K562 (cell line): ENCODE data around the gene MFAP2. TPM values are rescaled to one million over a fixed set of nuclear protein-coding genes. Genes with fewer than 3 reads are reported as not detected.
"Not testable (repeated sequence)": the region's sequence is repeated elsewhere in the genome, so short reads cannot be mapped to it uniquely, and the experiment has no call there.

Experiments
- ATAC-seq: fragments of 200-7000 bp; cut with Tn5 transposase; 3 replicates; pipeline ENCODE4 v1.9.1; 2020; ENCODE audit warnings: moderate library complexity
- BruUV-seq: library from RNA; stranded (reverse); fragments of 400-500 nt; replicated peaks from 2 replicates; lab custom pipeline; 2021; lab: Mats Ljungman, UMichigan
- CTCF ChIA-PET: fragments of 300-600 bp; formaldehyde crosslinking; extraction: SDS; loops from one replicate; lab custom pipeline; 2021; ENCODE audit warnings: low intra/inter-chr PET ratio; lab: Yijun Ruan, JAX
- POLR2A ChIA-PET: fragments of 300-600, 350-650 bp; sonication (Branson Sonifier 250); formaldehyde crosslinking; extraction: SDS; loops from one replicate; lab custom pipeline; 2021; ENCODE audit warnings: antibody characterized with exemption, inconsistent platforms; lab: Yijun Ruan, JAX
- DNase-seq, 4 experiments: peaks; one replicate each; pipeline versions ENCODE4 v3.0.0 to v3.0.0-alpha.2; 2011 to 2018; ENCODE audit warnings: low spot score in 3 of 4, mixed read lengths in 3 of 4; ENCODE audit errors: extremely low read depth in 1 of 4
- FAIRE-seq: peaks from 2 replicates; lab custom pipeline; 2011; peaks lifted over from hg19 to GRCh38; lab: Jason Lieb, UNC
- H2AFZ ChIP-seq: 2 replicates; pipeline ENCODE4 v1.6.0; 2011; ENCODE audit warnings: low read depth, low read length, control low read depth, inconsistent platforms
- H3K27ac ChIP-seq: fragments of 200-600 bp; 3 replicates; pipeline ENCODE4 v1.8.0; 2011; ENCODE audit warnings: low read depth, mild to moderate bottlenecking, control low read depth, inconsistent platforms, low read length, moderate library complexity, mixed read lengths; ENCODE audit errors: extremely low read depth
- H3K27me3 ChIP-seq, 2 experiments: fragments of 300-600 bp in 1 of 2; 2 replicates in 1 of 2; 3 replicates in 1 of 2; pipeline versions ENCODE4 v1.6.0 to v1.8.0; 2011; ENCODE audit warnings: inconsistent platforms in 2 of 2, low read length in 2 of 2, mild to moderate bottlenecking in 1 of 2, mixed read lengths in 1 of 2, moderate library complexity in 1 of 2; ENCODE audit not compliant: control insufficient read depth in 2 of 2, insufficient read depth in 2 of 2
- H3K36me3 ChIP-seq: fragments of 300-600 bp; 3 replicates; pipeline ENCODE4 v1.8.0; 2011; ENCODE audit warnings: mild to moderate bottlenecking, low read length, inconsistent platforms; ENCODE audit not compliant: control insufficient read depth, insufficient read depth
- H3K4me1 ChIP-seq, 2 experiments: fragments of 200-600 bp in 1 of 2; replicated peaks in 1 of 2; 2 replicates in 1 of 2; 3 replicates in 1 of 2; pipeline versions ENCODE4 v1.5.1 to v1.8.0; 2011; ENCODE audit warnings: inconsistent platforms in 2 of 2, low read length in 2 of 2, mild to moderate bottlenecking in 1 of 2, mixed read lengths in 1 of 2, moderate library complexity in 1 of 2; ENCODE audit not compliant: control insufficient read depth in 2 of 2, insufficient read depth in 2 of 2
- H3K4me2 ChIP-seq: 2 replicates; pipeline ENCODE4 v1.6.1; 2011; ENCODE audit warnings: low read length, control low read depth, inconsistent platforms, mixed read lengths; ENCODE audit not compliant: insufficient read depth
- H3K4me3 ChIP-seq: fragments of 200-600 bp; sonication (generic), shearing (Covaris generic); 2 replicates; pipeline ENCODE4 v1.5.1; 2016; ENCODE audit warnings: control low read depth, inconsistent platforms
- H3K79me2 ChIP-seq: fragments of 200-600 bp; 3 replicates; pipeline ENCODE4 v1.8.0; 2011; ENCODE audit warnings: low read length, inconsistent platforms; ENCODE audit not compliant: control insufficient read depth, insufficient read depth
- H3K9ac ChIP-seq, 2 experiments: 2 replicates each; pipeline versions ENCODE4 v1.6.0 to v1.6.1; 2011; ENCODE audit warnings: low read depth in 2 of 2, low read length in 2 of 2, control low read depth in 1 of 2, inconsistent platforms in 1 of 2, mild to moderate bottlenecking in 1 of 2, mixed read lengths in 1 of 2; ENCODE audit not compliant: insufficient read depth in 1 of 2
- H3K9me1 ChIP-seq: one replicate; pipeline ENCODE4 v1.6.0; 2011; ENCODE audit warnings: inconsistent platforms, mild to moderate bottlenecking, low read length, moderate library complexity; ENCODE audit not compliant: control insufficient read depth, insufficient read depth
- H3K9me3 ChIP-seq: replicated peaks from 2 replicates; pipeline ENCODE4 v1.5.1; 2011; ENCODE audit warnings: low read depth, low read length, inconsistent platforms; ENCODE audit not compliant: control insufficient read depth, insufficient read depth
- H4K20me1 ChIP-seq: replicated peaks from 2 replicates; pipeline ENCODE4 v1.6.1; 2011; ENCODE audit warnings: low read length, inconsistent platforms, mixed read lengths; ENCODE audit not compliant: control insufficient read depth, insufficient read depth
- WGBS: fragments of 100-300 bp; shearing (Covaris generic); methylation state at CpG from one replicate; pipeline ENCODE4 v1.1.6; 2016; ENCODE audit warnings: low coverage, mixed read lengths; ENCODE audit not compliant: insufficient coverage; ENCODE audit errors: missing lambda C conversion rate; 5-methylcytosine and 5-hydroxymethylcytosine counted together
- in situ Hi-C: fragments of 300-500 bp; cut with MboI; formaldehyde crosslinking; loops from 4 replicates; pipeline ENCODE4 v1.15.0; 2018; ENCODE audit warnings: inconsistent platforms, mixed read lengths
- intact Hi-C: fragments of 100-400 bp; cut with micrococcal nuclease; formaldehyde crosslinking; loops from 2 replicates; pipeline ENCODE4 v1.14.2; 2022
- polyA plus RNA-seq, 8 experiments: library from polyadenylated mRNA; depleted of rRNA in 4 of 8; stranded (reverse) in 5 of 8; unstranded in 3 of 8; fragments of >200 nt; fragmentation: Nextera tagmentation in 2 of 8; fragmentation: Illumina TruSeq in 1 of 8; extraction: Ambion mirVana in 2 of 8; extraction: Trizol in 1 of 8; gene quantifications; 2 replicates each; pipeline versions ENCODE4 v1.2.1 to v1.2.3, GENCODE V29; 2011 to 2014; ENCODE audit warnings: inconsistent platforms in 1 of 8, missing spikeins in 1 of 8
- total RNA-seq, 7 experiments: library from RNA; depleted of rRNA in 6 of 7; stranded (reverse); fragments of >200 nt in 6 of 7; fragmentation: Illumina TruSeq in 2 of 7; extraction: Trizol in 2 of 7; gene quantifications; 2 replicates each; pipeline versions ENCODE4 v1.2.1 to v1.2.3, GENCODE V29; 2011 to 2021; ENCODE audit warnings: low replicate concordance in 1 of 7
- TF ChIP-seq, protein P1 (sequence below): sonication (generic); formaldehyde crosslinking; IDR thresholded peaks from 2 replicates; pipeline ENCODE4 v1.8.1; 2023; ENCODE audit warnings: mild to moderate bottlenecking, missing genetic modification reagents

MFAP2 gene
- total and polyA plus RNA-seq, 9 of the 15 experiments (the other 6 are each of a cell fraction or from before 2014, with no cell fraction given) = not detected

DNA sequence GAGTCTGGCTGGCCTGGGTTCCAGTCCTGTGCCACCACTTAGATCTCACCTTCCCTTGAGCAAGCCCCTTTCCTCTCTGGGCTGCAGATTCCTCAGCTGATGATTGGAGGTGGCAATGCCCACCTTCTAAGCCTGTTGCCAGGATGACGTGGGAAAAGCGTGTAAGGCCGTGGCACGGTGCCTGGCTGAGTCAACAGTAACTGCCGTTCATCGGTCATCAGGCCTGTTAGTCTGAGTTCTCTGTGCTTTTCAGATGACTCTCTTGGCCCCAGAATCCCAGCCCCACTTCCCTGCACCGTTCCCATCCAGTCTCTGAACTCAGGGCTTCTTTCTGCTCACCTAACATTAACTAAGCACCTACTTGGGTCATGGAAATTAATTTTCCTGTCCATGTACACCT lies 31.4 kb downstream of the MFAP2 start:
- WGBS = 45% methylated on average over 7 of the region's 7 CpGs
- FAIRE-seq = peak; percentile 54
- H3K36me3 ChIP-seq, H4K20me1 ChIP-seq, CTCF ChIA-PET, H3K27ac ChIP-seq, H3K79me2 ChIP-seq, BruUV-seq, ATAC-seq, H3K9me1 ChIP-seq, DNase-seq, H3K9me3 ChIP-seq, H2AFZ ChIP-seq, H3K4me3 ChIP-seq, H3K9ac ChIP-seq, intact Hi-C loops, H3K27me3 ChIP-seq, H3K4me2 ChIP-seq: not testable (repeated sequence)
- H3K4me1 ChIP-seq = peaks cover 0 to 21% of the 10 kb centered on the region in 2 experiments; a peak in 3 of 5 replicates
- in situ Hi-C loops = loop anchor here (5.0 kb wide), 1 partner anchor 322 kb away; no protein-coding TSS in a partner anchor
- POLR2A ChIA-PET = interaction anchor here (1.2 to 1.5 kb wide), 2 partner anchors 44 to 328 kb away, joined by 4 to 5 read pairs; no protein-coding TSS in a partner anchor

DNA sequence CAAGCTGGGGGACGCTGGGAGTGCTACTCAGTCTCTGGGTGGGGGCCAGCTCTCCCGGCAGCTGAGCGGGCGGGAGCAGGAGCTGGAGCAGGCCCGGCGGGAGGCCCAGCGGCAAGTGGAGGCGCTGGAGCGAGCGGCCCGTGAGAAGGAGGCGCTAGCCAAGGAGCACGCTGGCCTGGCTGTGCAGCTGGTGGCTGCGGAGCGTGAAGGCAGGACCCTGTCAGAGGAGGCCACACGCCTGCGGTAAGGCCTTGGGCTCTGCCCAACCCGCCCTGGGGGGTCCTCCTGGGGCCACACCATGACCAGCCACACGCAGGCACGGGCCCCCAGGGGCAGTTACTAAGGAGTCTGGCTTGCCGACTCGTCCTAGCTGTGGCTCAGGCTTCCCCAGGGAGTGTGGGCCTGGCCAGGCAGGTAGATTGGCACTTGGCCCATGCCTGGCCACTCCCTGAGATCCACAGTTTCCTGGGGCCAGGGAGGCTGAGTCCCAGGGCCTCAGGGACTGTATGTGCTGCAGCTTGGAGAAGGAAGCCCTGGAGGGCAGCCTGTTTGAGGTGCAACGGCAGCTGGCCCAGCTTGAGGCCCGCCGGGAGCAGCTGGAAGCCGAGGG lies 32.0 kb downstream of the MFAP2 start:
- Histone ChIP-seq H3K9ac (peak overlapping the region in 1 of 2 experiments; percentile 55; a peak in 2 of 4 replicates), H3K4me1 (peaks cover 0 to 23% of the 10 kb centered on the region in 2 experiments; a peak in 3 of 5 replicates)
- FAIRE-seq, H3K27me3 ChIP-seq, H3K36me3 ChIP-seq, ATAC-seq, H2AFZ ChIP-seq, H3K9me1 ChIP-seq, intact Hi-C loops, DNase-seq, H3K4me3 ChIP-seq, H3K27ac ChIP-seq, H3K4me2 ChIP-seq, H3K9me3 ChIP-seq, H3K79me2 ChIP-seq, H4K20me1 ChIP-seq, BruUV-seq: not testable (repeated sequence)
- ChIA-PET POLR2A (interaction anchor here (0.9 to 1.4 kb wide), 2 partner anchors 43 to 88 kb away, joined by 3 to 5 read pairs; no protein-coding TSS in a partner anchor), CTCF (interaction anchor here (0.6 kb wide), 2 partner anchors 327 to 578 kb away, joined by 3 to 5 read pairs; no protein-coding TSS in a partner anchor)
- whole genome bisulfite sequencing = 60% methylated on average over 23 of the region's 26 CpGs
- in situ Hi-C loops = loop anchor here (5.0 kb wide), 1 partner anchor 321 kb away; no protein-coding TSS in a partner anchor
- TF ChIP-seq, protein P1, sequence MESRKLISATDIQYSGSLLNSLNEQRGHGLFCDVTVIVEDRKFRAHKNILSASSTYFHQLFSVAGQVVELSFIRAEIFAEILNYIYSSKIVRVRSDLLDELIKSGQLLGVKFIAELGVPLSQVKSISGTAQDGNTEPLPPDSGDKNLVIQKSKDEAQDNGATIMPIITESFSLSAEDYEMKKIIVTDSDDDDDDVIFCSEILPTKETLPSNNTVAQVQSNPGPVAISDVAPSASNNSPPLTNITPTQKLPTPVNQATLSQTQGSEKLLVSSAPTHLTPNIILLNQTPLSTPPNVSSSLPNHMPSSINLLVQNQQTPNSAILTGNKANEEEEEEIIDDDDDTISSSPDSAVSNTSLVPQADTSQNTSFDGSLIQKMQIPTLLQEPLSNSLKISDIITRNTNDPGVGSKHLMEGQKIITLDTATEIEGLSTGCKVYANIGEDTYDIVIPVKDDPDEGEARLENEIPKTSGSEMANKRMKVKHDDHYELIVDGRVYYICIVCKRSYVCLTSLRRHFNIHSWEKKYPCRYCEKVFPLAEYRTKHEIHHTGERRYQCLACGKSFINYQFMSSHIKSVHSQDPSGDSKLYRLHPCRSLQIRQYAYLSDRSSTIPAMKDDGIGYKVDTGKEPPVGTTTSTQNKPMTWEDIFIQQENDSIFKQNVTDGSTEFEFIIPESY = peak; percentile 95
